Stimulated activated CD8-positive, alpha-beta memory T cell treated with anti-CD3 and anti-CD28 coated beads, Interleukin-12 subunit alpha, Interleukin-12 subunit beta, amount 100 ng/mL, for 1 hour (primary cell): ENCODE data around the gene PSAT1.

ENCODE experiments used
- DNase-seq: peaks from one replicate; pipeline ENCODE4 v3.0.0-alpha.2; 2020; ENCODE audit warnings: low read depth

Gene PSAT1

GRCh38 chr9:78368236-78368635, 71.3 kb downstream of the PSAT1 start:
- DNase-seq: no peak

GRCh38 chr9:78369639-78370219, 72.8 kb downstream of the PSAT1 start:
- peak; percentile 47 for DNase-seq

- DNase-seq: no peak
Measured at GRCh38 chr9:78370991-78371390, 74.1 kb downstream of the PSAT1 start.

DNA sequence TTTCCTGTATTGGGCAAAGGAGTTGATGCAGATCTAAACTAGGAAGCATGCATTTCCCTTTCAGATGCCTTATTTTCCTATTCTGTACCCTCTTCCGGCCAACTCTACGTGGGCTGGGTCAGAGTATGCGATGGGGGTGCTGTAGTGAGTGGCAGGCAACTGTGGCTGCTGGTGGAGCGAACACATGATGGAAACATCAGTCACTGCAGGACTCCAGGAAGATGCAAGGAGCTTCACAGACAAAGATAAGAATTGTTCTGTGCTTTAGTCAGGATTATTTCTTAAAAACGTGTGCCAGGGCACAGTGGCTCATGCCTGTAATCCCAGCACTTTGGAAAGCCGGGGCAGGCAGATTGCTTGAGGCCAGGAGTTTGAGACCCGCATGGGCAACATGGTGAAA, 75.1 kb downstream of the PSAT1 start:
- no peak for DNase-seq
